B cell (primary cell): Measurements from ENCODE around the gene ERBB4. TPM values are rescaled to one million over a fixed set of nuclear protein-coding genes. Genes with fewer than 3 reads are reported as not detected.

ENCODE experiments used
- ATAC-seq: fragments of 200-7000 bp; cut with Tn5 transposase; one replicate; pipeline ENCODE4 v1.10.0; 2021; ENCODE audit warnings: low read depth, mild to moderate bottlenecking, moderate number of reproducible peaks, moderate library complexity
- CTCF ChIA-PET: fragments of 350-600 bp; sonication (Branson Sonifier 250); formaldehyde crosslinking; loops from one replicate; lab custom pipeline; 2021; ENCODE audit warnings: antibody characterized with exemption, inconsistent platforms; lab: Charles Lee
- POLR2A ChIA-PET: fragments of 350-600 bp; sonication (Branson Sonifier 250); formaldehyde crosslinking; loops from one replicate; lab custom pipeline; 2021; ENCODE audit warnings: antibody characterized with exemption; lab: Charles Lee
- DNase-seq: peaks from one replicate; pipeline ENCODE4 v3.0.0; 2013
- H2AFZ ChIP-seq: 2 replicates; pipeline ENCODE4 v1.6.1; 2012; ENCODE audit warnings: mild to moderate bottlenecking, low read depth, low read length; ENCODE audit not compliant: insufficient read depth, poor library complexity, severe bottlenecking
- H3K27ac ChIP-seq, 2 donors: 1 replicate in 1 of 2; 2 replicates in 1 of 2; pipeline ENCODE4 v1.5.1; 2012 to 2013; ENCODE audit warnings: low read length in 2 of 2, mild to moderate bottlenecking in 2 of 2, moderate library complexity in 1 of 2
- H3K27me3 ChIP-seq, 4 experiments: fragments of 200-600 bp in 1 of 4; sonication (generic) in 1 of 4; replicated peaks in 1 of 4; 1 replicate in 2 of 4; 2 replicates in 2 of 4; pipeline versions ENCODE4 v1.6.1 to v1.7.0; 2013 to 2016; ENCODE audit warnings: low read length in 3 of 4, mild to moderate bottlenecking in 2 of 4, mixed read lengths in 1 of 4, moderate library complexity in 1 of 4; ENCODE audit not compliant: insufficient read depth in 4 of 4, control insufficient read depth in 3 of 4; ENCODE audit errors: control extremely low read depth in 1 of 4
- H3K36me3 ChIP-seq, 2 experiments: replicated peaks in 1 of 2; 1 replicate in 1 of 2; 2 replicates in 1 of 2; pipeline versions ENCODE4 v1.6.1 to v1.7.1; 2013; ENCODE audit warnings: low read length in 1 of 2; ENCODE audit not compliant: insufficient read depth in 2 of 2, control insufficient read depth in 1 of 2; ENCODE audit errors: control extremely low read depth in 1 of 2, extremely low read depth in 1 of 2
- H3K4me1 ChIP-seq, 2 donors: fragments of 200-600 bp in 1 of 2; sonication (generic) in 1 of 2; 1 replicate in 1 of 2; 2 replicates in 1 of 2; pipeline versions ENCODE4 v1.5.1 to v1.6.1; 2013 to 2017; ENCODE audit warnings: low read length in 2 of 2; ENCODE audit not compliant: control insufficient read depth in 2 of 2, insufficient read depth in 2 of 2
- H3K4me2 ChIP-seq: replicated peaks from 2 replicates; pipeline ENCODE3; 2012; ENCODE audit warnings: mild to moderate bottlenecking, low read depth, low read length; ENCODE audit not compliant: poor library complexity, severe bottlenecking
- H3K4me3 ChIP-seq, 5 experiments: fragments of 200-600 bp in 1 of 5; sonication (generic) in 1 of 5; 1 replicate in 3 of 5; 2 replicates in 2 of 5; pipeline versions ENCODE4 v1.5.1 to v1.7.0; 2011 to 2016; ENCODE audit warnings: low read length in 4 of 5, mild to moderate bottlenecking in 4 of 5, low read depth in 2 of 5, control low read depth in 1 of 5, moderate library complexity in 1 of 5; ENCODE audit not compliant: insufficient read depth in 1 of 5; ENCODE audit errors: control extremely low read depth in 1 of 5, extremely low read depth in 1 of 5
- H3K79me2 ChIP-seq: fragments of 200-600 bp; sonication (generic); one replicate; pipeline ENCODE4 v1.6.0; 2016; ENCODE audit warnings: low read length; ENCODE audit not compliant: control insufficient read depth, insufficient read depth
- H3K9ac ChIP-seq: fragments of 200-600 bp; sonication (generic); 2 replicates; pipeline ENCODE4 v1.6.1; 2017; ENCODE audit warnings: mild to moderate bottlenecking, low read length, moderate library complexity
- H3K9me3 ChIP-seq, 3 donors: one replicate each; pipeline versions ENCODE4 v1.6.1 to v1.7.1; 2013; ENCODE audit warnings: low read length in 2 of 3; ENCODE audit not compliant: control insufficient read depth in 2 of 3, insufficient read depth in 1 of 3; ENCODE audit errors: control extremely low read depth in 1 of 3
- H4K20me1 ChIP-seq: 2 replicates; pipeline ENCODE4 v1.6.0; 2012; ENCODE audit warnings: mild to moderate bottlenecking, low read length; ENCODE audit not compliant: insufficient read depth, control insufficient read depth, poor library complexity, severe bottlenecking
- H3K27ac Mint-ChIP-seq: one replicate; pipeline ENCODE4 v1.8.0; 2021; ENCODE audit warnings: mixed read lengths
- H3K27me3 Mint-ChIP-seq: one replicate; pipeline ENCODE4 v1.8.0; 2021; ENCODE audit warnings: mixed read lengths
- H3K4me1 Mint-ChIP-seq: one replicate; pipeline ENCODE4 v1.8.0; 2021; ENCODE audit warnings: mixed read lengths
- H3K4me3 Mint-ChIP-seq: one replicate; pipeline ENCODE4 v1.8.0; 2021; ENCODE audit warnings: mixed read lengths
- H3K9me3 Mint-ChIP-seq: one replicate; pipeline ENCODE4 v1.8.0; 2022; ENCODE audit warnings: mixed read lengths; ENCODE audit not compliant: insufficient read depth
- CTCF ChIP-seq: fragments of 200-600 bp; IDR thresholded peaks from one replicate; pipeline ENCODE4 v1.8.0; 2022; ENCODE audit warnings: antibody characterized with exemption, mild to moderate bottlenecking
- EZH2 ChIP-seq: IDR thresholded peaks from 2 replicates; pipeline ENCODE4 v1.6.1; 2012; ENCODE audit warnings: borderline replicate concordance, low read depth, mild to moderate bottlenecking, moderate library complexity, low read length; ENCODE audit not compliant: insufficient read depth, poor library complexity, severe bottlenecking
- WGBS: methylation state at CpG from one replicate; pipeline ENCODE4 v1.1.5; 2013; ENCODE audit warnings: missing lambda C conversion rate; ENCODE audit not compliant: insufficient coverage; 5-methylcytosine and 5-hydroxymethylcytosine counted together
- intact Hi-C: fragments of 100-400 bp; cut with micrococcal nuclease; formaldehyde crosslinking; loops from one replicate; pipeline ENCODE4 v1.10.0; 2022
- polyA plus RNA-seq: library from polyadenylated mRNA; depleted of rRNA; stranded (reverse); fragments of >200 nt; gene quantifications from 2 replicates; pipeline ENCODE4 v1.2.3, GENCODE V29; 2012
- total RNA-seq, 2 donors: library from RNA; stranded (reverse); fragments of 120-200 nt in 1 of 2; gene quantifications; 1 replicate in 1 of 2; 2 replicates in 1 of 2; pipeline versions ENCODE4 v1.2.3 to v1.2.4, GENCODE V29; 2013 to 2022

The ERBB4 gene
- total and polyA plus RNA-seq, 2 donors (not counting 1 experiment from before 2014, with no cell fraction given): not detected

GRCh38 chr2:212387146-212387545 is 151.5 kb downstream of the ERBB4 start:
- no peak overlapping the region for H3K27ac Mint-ChIP-seq
- ChIA-PET POLR2A (no interaction called here), CTCF (no interaction called here)
- Histone ChIP-seq H2AFZ (no peak overlapping the region), H3K9me3 (no peaks in the 10 kb centered on the region), H3K79me2 (no peaks in the 10 kb centered on the region), H4K20me1 (no peaks in the 10 kb centered on the region), H3K27me3 (no peaks in the 10 kb centered on the region), H3K4me1 (no peaks in the 10 kb centered on the region), H3K9ac (no peak overlapping the region), H3K4me3 (no peak overlapping the region), H3K27ac (no peak overlapping the region), H3K4me2 (no peak overlapping the region), H3K36me3 (no peaks in the 10 kb centered on the region)
- H3K9me3 Mint-ChIP-seq: no peaks in the 10 kb centered on the region
- DNase-seq (no peak), ATAC-seq (no peak)
- 100% methylated on average over 1 of the region's 4 CpGs for WGBS
- no peaks in the 10 kb centered on the region for H3K27me3 Mint-ChIP-seq
- TF ChIP-seq EZH2 (no peak), CTCF (no peak)
- intact Hi-C loops: no loop called here
- no peaks in the 10 kb centered on the region for H3K4me1 Mint-ChIP-seq
- H3K4me3 Mint-ChIP-seq: no peak overlapping the region

- H3K27ac Mint-ChIP-seq: no peak overlapping the region
- H2AFZ ChIP-seq: no peak overlapping the region
- H3K4me3 ChIP-seq: no peak overlapping the region
- ATAC-seq (no peak), DNase-seq (no peak)
- H3K9me3 Mint-ChIP-seq: no peaks in the 10 kb centered on the region
- POLR2A ChIA-PET: no interaction called here
- H3K27me3 Mint-ChIP-seq: no peaks in the 10 kb centered on the region
- no peaks in the 10 kb centered on the region for H3K27me3 ChIP-seq
- no peak overlapping the region for H3K4me2 ChIP-seq
- WGBS: 86% methylated on average over 1 of the region's 2 CpGs
- H3K36me3 ChIP-seq: no peaks in the 10 kb centered on the region
- no peaks in the 10 kb centered on the region for H3K4me1 ChIP-seq
- no peak overlapping the region for H3K4me3 Mint-ChIP-seq
- no peaks in the 10 kb centered on the region for H3K4me1 Mint-ChIP-seq
- H3K79me2 ChIP-seq: no peaks in the 10 kb centered on the region
- TF ChIP-seq EZH2: no peak
- CTCF ChIA-PET: no interaction called here
- no peak overlapping the region for H3K27ac ChIP-seq
- no peak overlapping the region for H3K9ac ChIP-seq
- no peaks in the 10 kb centered on the region for H3K9me3 ChIP-seq
- no peaks in the 10 kb centered on the region for H4K20me1 ChIP-seq
- intact Hi-C loops: no loop called here
These were observed 153.4 kb downstream of the ERBB4 start for GRCh38 chr2:212385241-212385640.
